GM19468 (cell line): ENCODE data around the gene MFN2.
"Not testable (repeated sequence)": the region's sequence is repeated elsewhere in the genome, so short reads cannot be mapped to it uniquely, and the experiment has no call there.

ENCODE experiments used
- ATAC-seq: cut with Tn5 transposase; IDR thresholded peaks from one replicate; pipeline ENCODE4 v1.9.1; 2021; ENCODE audit warnings: mild to moderate bottlenecking, moderate library complexity, moderate number of reproducible peaks; ENCODE audit not compliant: unreplicated experiment; ENCODE audit errors: extremely low read depth

The MFN2 gene

DNA sequence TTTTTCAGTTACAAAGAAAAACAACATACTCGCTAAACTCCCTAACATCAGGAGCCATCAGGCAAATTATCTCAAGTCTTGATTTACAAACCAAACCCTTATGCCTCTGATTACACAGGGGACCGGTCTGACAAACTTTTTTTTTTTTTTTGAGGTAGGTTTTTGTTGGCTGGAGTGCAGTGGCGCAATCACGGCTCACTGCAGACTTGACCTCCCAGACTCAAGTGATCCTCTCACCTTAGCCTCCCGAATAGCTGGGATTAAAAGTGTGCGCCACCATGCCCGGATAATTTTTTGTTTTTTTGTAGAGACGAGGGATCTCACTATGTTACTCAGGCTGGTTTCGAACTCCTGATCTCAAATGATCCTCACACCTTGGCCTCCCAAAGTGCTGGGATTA, 35.3 kb downstream of the MFN2 start:
- no peak for ATAC-seq

DNA sequence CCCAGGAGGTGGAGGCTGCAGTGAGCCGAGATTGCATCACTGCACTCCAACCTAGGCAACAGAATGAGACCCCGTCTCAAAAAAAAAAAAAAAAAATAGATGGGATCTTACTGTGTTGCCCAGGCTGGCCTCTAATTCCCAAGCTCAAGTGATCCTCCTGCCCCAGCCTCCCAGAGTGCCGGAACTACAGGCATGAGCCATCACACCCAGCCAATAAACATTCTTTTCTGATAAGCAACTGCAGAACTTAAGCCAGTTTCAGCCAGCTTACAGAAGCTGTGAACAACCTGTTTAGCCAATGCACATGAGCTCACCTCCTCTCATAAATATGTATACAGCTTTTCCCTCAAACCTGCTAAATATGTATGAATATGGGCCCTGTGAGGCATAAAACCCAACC, 35.9 kb downstream of the MFN2 start:
- ATAC-seq = no peak

DNA sequence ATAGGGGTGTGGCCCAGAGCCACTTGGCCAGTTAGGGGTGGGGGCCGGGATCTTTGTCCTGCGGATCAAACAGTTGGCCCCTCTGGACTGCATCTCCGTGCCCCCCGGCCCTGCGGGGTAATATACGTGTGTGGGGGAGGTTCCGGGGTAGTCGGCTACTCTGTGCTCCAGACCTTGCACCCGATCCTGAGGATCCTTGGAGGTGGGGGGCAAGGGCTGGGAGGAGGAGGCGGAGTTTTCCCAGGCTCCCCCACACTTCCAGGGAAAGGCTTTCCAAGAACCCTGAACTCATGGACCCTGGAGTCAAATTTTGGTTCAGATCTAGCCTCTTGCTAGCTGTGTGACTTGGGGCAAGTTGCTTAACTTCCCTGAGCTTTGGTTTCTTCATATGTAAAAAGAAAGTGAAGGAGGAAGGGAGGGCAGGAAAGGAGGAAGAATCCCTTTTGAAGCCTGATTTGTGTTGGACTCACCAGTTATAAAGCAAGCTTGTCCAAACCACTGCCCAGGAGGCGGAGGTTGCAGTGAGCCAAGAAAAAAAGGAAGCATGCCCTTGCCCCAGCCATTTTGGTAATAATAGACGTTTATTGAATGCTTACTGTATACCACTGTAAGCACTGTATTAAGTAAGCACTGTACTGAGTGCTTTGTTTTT, 39.7 kb downstream of the MFN2 start:
- ATAC-seq = no peak

- ATAC-seq = no peak
Measured at GRCh38 chr1:12021616-12022015, 41.4 kb downstream of the MFN2 start.

DNA sequence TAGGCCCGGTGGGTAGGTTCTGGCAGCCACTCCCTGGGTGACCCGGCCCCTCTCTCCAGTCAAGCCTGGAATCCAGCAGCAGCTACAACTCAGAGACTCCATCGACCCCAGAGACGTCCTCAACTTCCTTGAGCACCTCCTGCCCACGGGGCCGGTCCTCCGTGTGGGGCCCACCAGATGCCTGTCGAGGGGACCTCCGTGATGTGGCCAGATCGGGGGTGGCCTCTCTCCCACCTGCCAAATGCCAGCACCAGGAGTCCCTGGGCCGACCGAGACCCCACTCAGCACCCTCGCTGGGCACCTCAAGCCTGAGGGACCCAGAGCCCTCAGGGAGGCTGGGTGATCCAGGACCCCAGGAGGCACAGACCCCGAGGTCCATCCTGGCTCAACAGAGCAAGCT, 41.8 kb downstream of the MFN2 start:
- no peak for ATAC-seq

DNA sequence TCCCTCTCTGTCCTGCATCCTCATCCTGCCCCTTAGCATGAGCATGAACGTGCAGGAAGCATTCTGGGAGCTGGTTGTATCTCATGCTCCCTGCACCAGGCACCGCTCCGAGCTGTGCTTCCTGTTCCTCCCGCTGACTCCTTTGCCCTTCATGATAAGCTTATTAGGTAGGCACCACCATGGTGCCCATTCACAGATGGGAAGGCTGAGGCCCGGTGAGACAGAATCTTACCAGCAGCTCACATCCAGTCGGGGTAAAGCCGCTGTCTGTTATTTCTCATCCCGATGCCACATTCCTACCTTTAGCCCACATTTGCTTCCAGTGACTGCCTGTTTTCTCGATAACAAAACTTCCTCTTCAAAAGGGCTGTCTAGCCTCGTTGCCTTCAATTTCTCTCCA, 46.3 kb downstream of the MFN2 start:
- ATAC-seq = no peak

DNA sequence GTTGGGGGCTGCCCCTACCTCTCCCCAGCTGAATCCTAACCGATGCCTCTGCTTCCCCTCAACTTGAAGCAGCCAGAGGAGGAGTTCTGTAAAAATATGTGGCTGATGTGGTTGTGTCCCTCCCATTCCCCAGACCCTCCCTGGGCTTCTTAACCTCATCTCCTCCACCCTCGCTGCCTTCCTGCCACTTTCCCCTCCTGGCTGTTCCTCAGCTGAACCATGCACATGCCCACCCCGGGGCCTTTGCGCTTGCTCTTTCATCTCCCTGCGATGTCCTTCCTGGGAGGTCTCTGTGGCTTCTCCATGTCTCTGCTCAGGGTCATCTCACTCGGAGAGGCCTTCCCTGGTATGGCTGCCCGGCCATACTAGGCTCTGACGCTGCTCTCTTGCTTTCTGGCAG, 48.0 kb downstream of the MFN2 start:
- ATAC-seq = no peak

GRCh38 chr1:12028957-12029511, 48.8 kb downstream of the MFN2 start:
- no peak for ATAC-seq

DNA sequence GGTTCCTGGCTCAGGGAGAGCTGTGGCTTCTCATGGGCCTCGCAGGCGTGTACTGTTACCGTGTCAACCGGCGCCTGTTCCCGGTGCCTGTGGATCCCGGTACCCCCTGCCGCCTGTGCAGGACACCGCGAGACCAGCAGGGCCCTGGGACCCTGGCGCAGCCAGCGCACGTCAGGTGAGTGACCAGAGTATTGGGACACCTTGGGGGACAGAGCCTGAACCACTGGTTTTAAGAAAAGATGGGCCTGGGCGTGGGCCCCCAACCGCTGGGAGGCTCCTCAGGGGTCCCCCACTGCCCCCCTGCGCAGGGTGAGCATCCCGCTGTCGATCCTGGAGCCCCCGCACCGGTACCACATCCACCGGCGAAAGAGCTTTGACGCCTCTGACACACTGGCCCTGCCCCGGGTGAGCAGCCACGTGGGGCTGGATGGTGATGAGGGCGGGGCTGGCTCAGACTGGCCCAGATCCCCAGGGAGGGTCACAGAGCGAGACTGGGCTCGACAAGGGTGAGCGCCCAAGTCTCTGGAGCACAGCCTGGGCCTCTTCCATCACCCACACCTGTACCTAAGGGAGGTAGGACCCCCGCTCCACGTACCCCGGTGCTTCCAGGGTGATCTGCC, 49.6 kb downstream of the MFN2 start:
- no peak for ATAC-seq

DNA sequence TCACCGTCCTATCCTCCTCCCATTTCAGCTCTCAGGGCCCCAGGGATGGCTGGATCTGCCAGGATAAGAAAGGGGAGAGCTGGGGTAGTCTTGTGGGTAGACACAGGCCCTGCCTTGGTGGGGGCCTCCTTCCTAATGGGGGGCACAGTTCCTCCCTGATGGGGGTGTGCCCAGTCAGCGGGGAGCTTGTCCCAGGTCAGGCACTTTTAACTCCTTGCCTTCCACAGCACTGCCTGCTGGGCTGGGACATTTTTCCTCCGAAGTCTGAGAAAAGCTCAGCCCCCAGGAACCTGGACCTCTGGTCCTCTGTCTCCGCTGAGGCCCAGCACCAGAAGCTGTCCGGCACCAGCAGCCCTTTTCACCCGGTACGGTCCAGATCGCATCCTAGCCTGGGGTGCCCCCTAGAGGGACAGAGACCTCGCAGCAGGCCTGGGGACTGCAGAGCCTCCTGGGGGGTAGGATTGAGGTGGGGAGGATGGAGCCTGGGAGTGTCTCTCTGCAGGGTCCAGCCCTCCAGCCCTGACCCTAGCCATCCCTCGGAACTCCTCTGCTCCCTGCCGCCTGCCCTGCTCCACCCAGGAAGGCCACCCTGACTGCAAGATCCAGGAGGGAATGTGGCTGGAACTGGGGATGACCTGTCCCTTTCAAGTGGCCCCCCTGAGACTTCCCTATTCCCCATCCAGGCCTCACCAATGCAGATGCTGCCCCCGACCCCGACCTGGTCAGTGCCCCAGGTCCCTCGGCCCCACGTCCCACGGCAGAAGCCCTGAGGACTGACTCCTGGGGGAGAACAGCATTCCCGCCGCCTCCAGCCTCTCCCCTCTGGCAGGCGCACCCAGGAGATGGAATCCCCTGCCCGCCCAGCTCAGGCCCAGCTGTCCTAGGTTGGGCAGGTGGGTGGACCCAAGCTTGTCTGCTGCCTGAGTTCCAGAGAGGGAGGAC, 51.1 kb downstream of the MFN2 start:
- ATAC-seq = no peak

DNA sequence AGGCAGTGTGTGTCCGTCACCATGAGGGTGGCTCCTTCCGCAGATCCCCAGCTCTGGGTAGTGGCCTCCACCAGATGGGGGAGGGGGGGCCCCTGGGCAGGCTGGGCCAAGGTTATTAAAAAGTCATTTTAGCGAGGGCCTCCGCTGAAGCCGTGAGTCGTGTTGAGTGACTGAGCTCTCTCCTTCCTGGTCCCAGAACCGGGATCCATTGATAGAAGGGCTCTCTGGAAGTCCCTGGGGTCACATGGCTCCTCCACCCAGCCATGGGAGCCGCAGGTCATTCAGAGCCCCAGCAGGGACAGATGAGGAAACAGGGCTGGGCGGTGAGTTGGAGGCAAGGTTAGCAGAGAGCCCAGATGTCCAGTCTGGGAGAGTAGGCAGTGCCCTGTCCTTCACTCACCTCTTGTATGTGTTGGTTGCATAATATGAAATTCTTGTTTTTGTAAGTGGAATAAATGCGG, 51.9 kb downstream of the MFN2 start:
- no peak for ATAC-seq

- not testable (repeated sequence) for ATAC-seq
Measured at GRCh38 chr1:12033441-12033840, 53.2 kb downstream of the MFN2 start.

- no peak for ATAC-seq
Measured at GRCh38 chr1:12034381-12034801, 54.1 kb downstream of the MFN2 start.

DNA sequence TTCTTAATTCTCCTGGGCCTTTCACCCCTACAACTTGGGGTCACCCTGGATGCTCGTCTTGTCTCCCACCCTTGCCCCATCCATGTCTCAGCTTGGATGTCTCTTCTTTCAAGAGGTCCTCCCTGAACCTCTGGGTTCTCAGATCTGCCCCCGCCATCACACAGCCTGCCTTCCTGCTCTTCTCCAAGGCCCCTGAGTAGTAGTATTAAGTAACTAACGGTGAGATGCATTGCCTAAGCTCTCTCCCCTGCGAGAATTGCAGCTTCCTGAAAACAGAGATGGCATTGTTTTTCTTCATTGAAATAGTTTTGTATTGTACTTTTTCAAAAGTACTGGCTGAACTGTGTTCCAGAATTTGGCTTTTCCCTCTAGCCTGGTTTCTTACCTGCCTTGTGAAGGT, 55.1 kb downstream of the MFN2 start:
- ATAC-seq = no peak

DNA sequence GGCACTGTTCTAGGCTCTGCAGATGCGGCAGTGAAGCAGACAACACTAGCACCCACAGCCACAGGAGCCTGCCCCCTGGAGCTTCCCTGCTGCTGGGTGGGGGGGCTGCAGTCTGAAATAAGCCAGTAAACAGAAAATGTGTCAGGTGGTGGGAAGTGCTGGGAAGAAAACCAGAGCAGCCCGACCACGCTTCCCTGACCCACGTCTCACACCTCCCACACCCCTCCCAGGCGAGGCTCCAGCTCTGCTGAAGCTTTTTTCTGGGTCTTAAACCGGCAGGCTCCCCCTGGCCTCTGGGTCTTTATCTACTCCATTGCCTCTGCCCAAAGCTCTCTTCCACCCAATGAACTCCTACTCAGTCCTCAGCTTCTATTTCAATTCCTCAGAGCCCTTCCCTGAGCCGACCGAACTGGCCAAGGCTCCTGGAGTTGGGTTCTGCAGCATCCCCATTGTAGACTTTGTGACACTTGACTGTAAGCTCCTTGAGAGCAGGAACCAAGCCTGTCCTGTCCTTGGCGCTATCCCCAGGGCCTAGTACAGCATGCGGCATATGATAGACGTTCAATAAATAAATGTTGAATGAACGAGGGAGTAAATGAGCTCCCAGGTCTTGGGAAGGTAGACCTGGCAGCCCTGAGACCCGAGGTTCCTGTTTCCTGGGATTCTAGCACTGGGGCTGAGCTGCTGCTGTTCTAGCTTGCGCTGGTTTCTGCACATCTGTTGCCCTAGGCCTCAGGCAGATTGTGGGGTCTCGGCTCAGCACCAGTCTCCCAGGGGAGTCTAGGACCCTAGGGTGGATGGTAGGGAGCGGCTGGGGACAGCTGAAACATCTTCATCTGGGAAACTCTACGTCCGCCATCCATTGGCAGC, 57.5 kb downstream of the MFN2 start:
- no peak for ATAC-seq

GRCh38 chr1:12038356-12039163, 58.3 kb downstream of the MFN2 start:
- no peak for ATAC-seq

- no peak for ATAC-seq
Measured at GRCh38 chr1:12039164-12039525, 58.9 kb downstream of the MFN2 start.

GRCh38 chr1:12039824-12040456, 59.7 kb downstream of the MFN2 start:
- not testable (repeated sequence) for ATAC-seq
